Measurements from ENCODE around the gene CAPN8. TPM values are rescaled to one million over a fixed set of nuclear protein-coding genes. Genes with fewer than 3 reads are reported as not detected.

Gene CAPN8
- total RNA-seq, 3 donors from 2014 or later = 0.32 to 83.9 (median 41.3) TPM

DNA sequence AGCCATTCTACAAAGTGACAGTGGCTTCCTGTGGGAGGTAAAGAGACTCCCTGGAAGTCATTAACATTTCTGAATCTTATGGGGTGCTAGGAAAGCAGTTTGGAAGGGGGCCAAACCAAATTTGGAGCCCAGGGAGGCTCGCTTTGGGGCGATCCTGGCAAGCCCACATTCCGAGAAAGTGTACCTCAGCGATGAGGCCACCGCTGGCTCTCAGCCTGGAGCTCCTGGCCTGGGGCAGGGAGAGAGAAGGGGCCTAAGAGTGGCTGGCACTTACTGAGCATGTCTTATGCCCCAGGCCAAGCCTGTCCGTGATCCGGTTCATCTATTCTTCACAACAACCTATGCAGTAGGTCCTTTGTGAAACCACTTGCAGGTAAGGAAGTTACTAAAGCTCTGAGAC lies 173.5 kb downstream of the CAPN8 start:
- H3K4me3 ChIP-seq = no peak overlapping the region
- H3K27ac ChIP-seq = peak overlapping the region; percentile 43 to 66
- TF ChIP-seq, protein P1, sequence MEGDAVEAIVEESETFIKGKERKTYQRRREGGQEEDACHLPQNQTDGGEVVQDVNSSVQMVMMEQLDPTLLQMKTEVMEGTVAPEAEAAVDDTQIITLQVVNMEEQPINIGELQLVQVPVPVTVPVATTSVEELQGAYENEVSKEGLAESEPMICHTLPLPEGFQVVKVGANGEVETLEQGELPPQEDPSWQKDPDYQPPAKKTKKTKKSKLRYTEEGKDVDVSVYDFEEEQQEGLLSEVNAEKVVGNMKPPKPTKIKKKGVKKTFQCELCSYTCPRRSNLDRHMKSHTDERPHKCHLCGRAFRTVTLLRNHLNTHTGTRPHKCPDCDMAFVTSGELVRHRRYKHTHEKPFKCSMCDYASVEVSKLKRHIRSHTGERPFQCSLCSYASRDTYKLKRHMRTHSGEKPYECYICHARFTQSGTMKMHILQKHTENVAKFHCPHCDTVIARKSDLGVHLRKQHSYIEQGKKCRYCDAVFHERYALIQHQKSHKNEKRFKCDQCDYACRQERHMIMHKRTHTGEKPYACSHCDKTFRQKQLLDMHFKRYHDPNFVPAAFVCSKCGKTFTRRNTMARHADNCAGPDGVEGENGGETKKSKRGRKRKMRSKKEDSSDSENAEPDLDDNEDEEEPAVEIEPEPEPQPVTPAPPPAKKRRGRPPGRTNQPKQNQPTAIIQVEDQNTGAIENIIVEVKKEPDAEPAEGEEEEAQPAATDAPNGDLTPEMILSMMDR (IDR thresholded peaks at IDR 0.05) = no peak
- no peak for TF ChIP-seq POLR2AphosphoS5 (IDR thresholded peaks at IDR 0.05)
- TF ChIP-seq POLR2A (IDR thresholded peaks at IDR 0.05) = no peak
- peak; percentile 66 to 75 for DNase-seq (ENCODE audit: low spot score in 2 of 2)
- H3K9me3 ChIP-seq = no peaks in the 10 kb centered on the region
- no peaks in the 10 kb centered on the region for H3K27me3 ChIP-seq
- H3K36me3 ChIP-seq = no peaks in the 10 kb centered on the region
- intact Hi-C loops (cut with DNase I; ENCODE audit: low total_unique reads) = no loop called here
- H3K4me1 ChIP-seq = no peaks in the 10 kb centered on the region

Other genes with a start within 250 kb of the CAPN8 start
- 100 to 1,000 TPM; 162 to 192 (median 164) TPM for gene CAPN2, start 46.8 kb upstream of the CAPN8 start, total RNA-seq
- 10 to 100 TPM; 31.4 to 46.8 (median 38.0) TPM for gene TP53BP2, start 180.2 kb upstream of the CAPN8 start, total RNA-seq